Measurements from ENCODE around the gene PDE5A. TPM values are rescaled to one million over a fixed set of nuclear protein-coding genes. Genes with fewer than 3 reads are reported as not detected.

Gene PDE5A
- total and polyA plus RNA-seq, 8 donors = 4.5 to 115 (median 15.2) TPM

- peaks cover 0 to 20% (median 4%) of the 10 kb centered on the region in 4 donors for H3K4me1 ChIP-seq
- intact Hi-C loops (cut with DNase I; ENCODE audit: low total_unique reads) = no loop called here
- peaks cover 0 to 8% (median 2%) of the 10 kb centered on the region in 4 donors for H3K36me3 ChIP-seq
- no peaks in the 10 kb centered on the region for H3K27me3 ChIP-seq
- H3K27ac ChIP-seq = peak overlapping the region in 4 of 5 donors; percentile 3 to 78 (median 24)
- 60 to 83% (median 72%) methylated on average over 5 of the region's 5 CpGs for WGBS, 5 donors
- no peak overlapping the region for H3K4me3 ChIP-seq
- no peak for TF ChIP-seq POLR2A (IDR thresholded peaks at IDR 0.05)
- no peak for TF ChIP-seq POLR2AphosphoS5 (IDR thresholded peaks at IDR 0.05)
- no peak for TF ChIP-seq CTCF (IDR thresholded peaks at IDR 0.05)
- TF ChIP-seq EP300 (IDR thresholded peaks at IDR 0.05) = no peak
- peak in 1 of 2 donors; percentile 24 for DNase-seq
- no peaks in the 10 kb centered on the region for H3K9me3 ChIP-seq
Measured at GRCh38 chr4:119579823-119580222, 48.8 kb downstream of the PDE5A start.

- intact Hi-C loops (cut with DNase I; ENCODE audit: low total_unique reads) = no loop called here
- H3K36me3 ChIP-seq = peaks cover 0 to 9% (median 0%) of the 10 kb centered on the region in 4 donors
- TF ChIP-seq EP300 (IDR thresholded peaks at IDR 0.05) = no peak
- TF ChIP-seq POLR2AphosphoS5 (IDR thresholded peaks at IDR 0.05) = peak in 1 of 3 donors; percentile 20
- no peak for TF ChIP-seq POLR2A (IDR thresholded peaks at IDR 0.05)
- no peak for TF ChIP-seq CTCF (IDR thresholded peaks at IDR 0.05)
- H3K4me1 ChIP-seq = peaks cover 0 to 18% (median 3%) of the 10 kb centered on the region in 4 donors
- H3K27ac ChIP-seq = peak overlapping the region in 3 of 5 donors; percentile 0 to 43 (median 8)
- H3K4me3 ChIP-seq = no peak overlapping the region
- peak in 1 of 2 donors; percentile 6 for DNase-seq
- no peaks in the 10 kb centered on the region for H3K9me3 ChIP-seq
- WGBS, 5 donors = 54 to 77% (median 72%) methylated on average over 5 of the region's 5 CpGs
- H3K27me3 ChIP-seq = no peaks in the 10 kb centered on the region
Measured at GRCh38 chr4:119570401-119570800, 58.2 kb downstream of the PDE5A start.

DNA sequence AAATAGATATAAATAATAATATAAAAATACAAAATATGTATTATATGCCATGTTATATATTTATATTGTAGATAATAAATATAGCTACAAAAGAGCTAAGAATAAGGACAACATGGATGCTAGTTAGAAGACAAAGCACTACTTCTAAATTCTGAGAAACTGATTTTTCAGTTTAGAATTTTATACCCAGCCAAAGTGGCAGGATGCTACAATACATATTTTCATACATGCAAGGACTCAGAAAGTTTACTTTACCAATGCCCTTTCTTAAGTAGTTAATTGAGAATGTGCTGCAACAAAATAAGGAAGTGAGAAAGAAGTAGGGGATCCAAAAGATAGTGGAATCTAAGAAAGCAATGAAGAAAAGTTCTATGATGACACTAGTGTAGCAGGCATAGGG lies 64.5 kb downstream of the PDE5A start:
- H3K36me3 ChIP-seq = peaks cover 0 to 51% (median 19%) of the 10 kb centered on the region in 4 donors
- H3K4me3 ChIP-seq = no peak overlapping the region
- no peaks in the 10 kb centered on the region for H3K4me1 ChIP-seq
- H3K27me3 ChIP-seq = no peaks in the 10 kb centered on the region
- peaks cover 3 to 16% (median 13%) of the 10 kb centered on the region in 4 donors for H3K9me3 ChIP-seq
- DNase-seq = no peak
- no peak for TF ChIP-seq POLR2AphosphoS5 (IDR thresholded peaks at IDR 0.05)
- no peak for TF ChIP-seq EP300 (IDR thresholded peaks at IDR 0.05)
- no peak for TF ChIP-seq CTCF (IDR thresholded peaks at IDR 0.05)
- no peak for TF ChIP-seq POLR2A (IDR thresholded peaks at IDR 0.05)
- H3K27ac ChIP-seq = no peak overlapping the region
- intact Hi-C loops (cut with DNase I; ENCODE audit: low total_unique reads) = no loop called here

GRCh38 chr4:119559044-119559647 lies 69.5 kb downstream of the PDE5A start:
- Histone ChIP-seq H3K4me1 (no peaks in the 10 kb centered on the region), H3K9me3 (peaks cover 2 to 9% (median 7%) of the 10 kb centered on the region in 4 donors), H3K4me3 (no peak overlapping the region), H3K36me3 (peaks cover 0 to 36% (median 7%) of the 10 kb centered on the region in 4 donors), H3K27ac (no peak overlapping the region), H3K27me3 (no peaks in the 10 kb centered on the region)
- no peak for TF ChIP-seq POLR2A (IDR thresholded peaks at IDR 0.05)
- peak in 3 of 7 experiments; percentile 26 to 35 (median 34) for TF ChIP-seq CTCF (IDR thresholded peaks at IDR 0.05)
- peak in 1 of 2 donors; percentile 77 for DNase-seq
- intact Hi-C loops (cut with DNase I; ENCODE audit: low total_unique reads) = loop anchor here (10.0 kb wide), 1 partner anchor 486 kb away; no protein-coding TSS in a partner anchor
